ENCODE data around the gene ENO3.

GRCh38 chr17:4948166-4948930 is 2.6 kb upstream of the ENO3 start, which contains the start of gene PFN1:
- TF ChIP-seq CTCF (conservative IDR thresholded peaks at IDR 0.05; ENCODE audit: low read depth in 2 of 2): no peak
- TF ChIP-seq EZH2 (IDR thresholded peaks at IDR 0.05; ENCODE audit: low read depth, unreplicated experiment): no peak
- TF ChIP-seq POLR2AphosphoS5 (IDR thresholded peaks at IDR 0.05; ENCODE audit: low read depth): peak; percentile 79
- peak; percentile 19 for TF ChIP-seq REST (IDR thresholded peaks at IDR 0.05; ENCODE audit: unreplicated experiment)
